GM21515 (cell line): Measurements from ENCODE around the gene KCNMA1.

Experiments used
- ATAC-seq: cut with Tn5 transposase; IDR thresholded peaks from one replicate; pipeline ENCODE4 v1.9.1; 2021; ENCODE audit not compliant: unreplicated experiment

The KCNMA1 gene

DNA sequence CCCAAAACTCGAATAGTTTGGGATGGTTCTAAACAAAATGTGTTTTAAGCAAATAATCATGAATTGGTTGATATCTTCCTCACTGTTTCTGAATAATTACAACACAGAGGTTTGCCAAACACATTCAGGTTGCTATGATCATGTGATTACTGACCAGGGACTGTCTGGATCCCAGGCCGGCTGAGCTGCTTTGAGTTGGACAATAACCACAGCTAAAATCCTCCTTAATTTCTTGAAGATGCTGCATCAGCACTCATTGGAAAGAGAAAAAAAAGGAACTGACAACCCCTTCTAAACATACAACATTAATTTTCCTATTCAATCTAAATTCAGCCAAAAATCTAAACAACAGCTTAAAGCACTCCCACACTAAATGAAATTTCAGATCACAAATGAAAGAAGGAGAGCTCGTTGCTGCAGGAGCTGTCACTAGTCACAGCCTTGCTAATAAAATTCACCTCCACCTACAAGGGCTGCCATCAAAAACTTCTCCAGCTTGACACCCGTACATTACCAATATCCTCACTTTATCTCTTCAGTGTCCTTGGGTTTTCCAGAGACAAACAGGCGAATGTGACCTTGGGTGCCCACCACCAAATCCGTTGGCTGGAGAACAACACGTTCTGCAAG is 560.2 kb downstream of the KCNMA1 start:
- ATAC-seq: no peak

DNA sequence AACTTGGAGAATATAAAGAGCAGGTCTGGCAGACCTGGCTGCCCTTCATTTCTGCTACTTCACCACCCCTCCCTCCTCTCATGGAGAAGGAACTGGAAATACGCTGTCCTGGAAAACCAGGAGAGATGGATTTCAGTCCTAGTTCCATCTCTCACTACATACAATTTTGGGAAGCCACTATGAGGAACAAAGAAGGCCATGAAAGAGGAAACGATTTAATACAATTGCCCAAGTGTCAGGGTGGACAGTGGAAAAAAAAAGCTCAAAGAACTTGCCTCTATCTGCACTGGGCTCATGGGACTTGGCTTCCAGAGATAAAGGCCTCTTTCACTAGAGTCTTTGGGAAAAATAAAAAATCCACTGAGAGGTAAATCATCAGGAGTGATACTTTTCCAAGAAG is 561.7 kb downstream of the KCNMA1 start:
- no peak for ATAC-seq

DNA sequence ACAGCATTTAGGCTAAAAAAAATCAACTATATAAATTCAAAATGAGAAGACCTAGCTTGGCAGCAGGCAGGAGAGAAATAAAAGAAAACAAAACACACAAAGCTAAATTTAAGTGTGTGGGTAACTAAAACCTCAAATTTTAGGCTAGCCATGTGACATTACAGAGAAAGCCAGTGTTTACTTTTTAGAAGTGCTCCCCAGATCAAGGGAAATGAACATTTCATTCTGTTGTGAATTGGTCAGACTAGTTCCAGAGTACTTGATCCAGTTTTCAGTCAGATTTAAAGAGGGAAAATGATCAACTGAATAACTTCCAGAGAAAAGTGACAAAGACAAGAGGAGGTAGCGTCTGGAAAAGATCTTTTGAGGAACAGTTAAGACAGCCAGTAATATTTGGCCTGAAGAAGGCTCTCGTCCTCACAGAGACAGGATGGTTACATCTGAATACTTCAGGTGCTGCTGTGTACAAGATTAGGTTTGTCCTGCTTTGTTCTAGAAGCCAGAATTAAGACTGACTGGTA is 563.4 kb downstream of the KCNMA1 start:
- ATAC-seq: no peak

DNA sequence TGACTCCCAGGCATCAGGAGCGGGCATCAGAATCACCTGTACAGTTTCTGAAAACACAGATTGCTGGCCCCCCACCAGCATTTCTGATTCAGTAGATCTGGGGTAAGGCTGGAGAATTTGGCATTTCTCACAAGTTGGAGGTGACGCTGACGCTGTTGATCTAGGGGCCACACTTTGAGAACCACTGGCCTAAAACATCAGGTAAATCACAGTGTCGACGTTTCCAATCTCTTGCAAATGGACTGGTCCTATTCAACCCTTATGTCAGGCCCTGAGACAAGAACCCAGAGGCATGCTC is 564.0 kb downstream of the KCNMA1 start:
- ATAC-seq: no peak

DNA sequence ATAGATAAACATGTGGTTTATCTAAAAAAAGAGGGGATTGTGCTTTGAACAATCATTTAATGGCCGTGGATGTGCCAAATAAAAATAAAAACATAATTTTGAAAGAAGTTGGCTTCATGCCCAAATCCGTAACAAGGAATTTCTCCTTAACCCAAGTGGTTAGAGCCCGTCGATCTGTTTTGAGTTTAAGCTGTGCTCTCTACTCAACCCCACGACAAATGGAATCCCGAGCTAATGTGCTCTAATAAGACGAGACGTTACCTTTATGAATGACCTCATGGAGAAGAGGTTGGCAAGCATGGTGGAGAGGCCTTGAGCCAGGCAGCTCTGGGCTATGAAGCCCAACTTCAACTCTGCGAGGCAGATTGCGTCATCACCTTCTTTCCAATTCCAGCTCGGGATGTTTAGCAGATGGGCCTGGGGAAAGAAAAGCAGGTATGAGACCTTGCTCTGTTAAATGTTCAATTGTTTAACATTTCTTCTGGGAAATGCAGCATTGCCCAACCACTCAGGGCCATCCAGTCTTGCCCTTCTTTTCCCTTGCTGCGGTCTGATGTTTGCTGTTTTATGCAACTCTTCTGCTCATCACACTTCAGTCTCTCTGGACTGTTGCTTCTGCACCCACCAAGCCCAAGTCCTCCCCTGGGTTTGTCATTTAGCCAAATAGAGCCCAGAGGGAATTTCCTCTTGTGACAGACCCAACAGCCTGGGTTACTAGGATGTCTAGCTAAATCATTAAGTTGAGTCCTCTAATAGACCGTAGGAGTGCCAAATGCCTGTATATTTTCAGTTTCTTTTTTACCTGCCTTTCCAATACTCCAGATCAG is 564.6 kb downstream of the KCNMA1 start:
- ATAC-seq: no peak

DNA sequence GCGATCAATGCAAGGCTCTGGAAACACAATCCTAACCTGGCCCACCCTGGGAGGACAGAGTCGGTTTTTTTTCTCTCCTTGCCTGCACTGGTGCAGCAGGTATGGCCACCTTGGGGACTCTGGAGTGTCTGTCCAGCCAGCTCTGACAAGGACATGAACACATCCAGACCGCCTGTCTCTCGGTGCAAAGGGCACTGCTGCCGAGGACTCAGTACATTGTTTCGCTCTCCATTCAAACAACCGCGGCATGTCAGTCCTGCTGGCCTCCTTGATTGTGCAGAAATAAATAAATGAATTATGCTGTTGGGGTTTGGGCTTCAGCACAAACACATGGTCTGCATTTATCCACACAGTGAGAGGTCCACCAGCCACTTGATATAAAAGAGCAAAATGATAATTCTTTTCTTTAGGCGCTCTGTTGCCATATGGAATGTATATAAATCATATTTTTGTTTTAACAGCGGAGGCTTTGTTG is 565.2 kb downstream of the KCNMA1 start:
- no peak for ATAC-seq

DNA sequence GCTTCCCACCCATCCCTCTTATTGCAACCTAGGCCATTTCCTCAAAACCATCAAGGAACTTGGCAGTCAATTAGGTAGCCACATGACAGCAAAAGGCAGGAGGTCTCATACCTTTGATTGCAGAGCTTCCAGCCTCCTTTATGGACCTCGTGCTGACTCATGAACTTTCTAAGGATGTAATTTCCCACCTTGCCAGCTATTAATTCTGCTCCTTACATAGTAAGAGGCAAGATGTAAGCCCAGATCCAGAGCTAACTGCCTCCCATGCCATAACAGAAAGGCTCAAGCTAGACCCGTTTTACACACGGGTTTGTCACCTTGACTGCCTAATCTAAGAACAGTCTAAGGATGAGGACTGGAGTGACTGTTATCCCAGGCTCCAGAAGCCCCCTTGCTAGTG is 565.7 kb downstream of the KCNMA1 start:
- ATAC-seq: no peak

DNA sequence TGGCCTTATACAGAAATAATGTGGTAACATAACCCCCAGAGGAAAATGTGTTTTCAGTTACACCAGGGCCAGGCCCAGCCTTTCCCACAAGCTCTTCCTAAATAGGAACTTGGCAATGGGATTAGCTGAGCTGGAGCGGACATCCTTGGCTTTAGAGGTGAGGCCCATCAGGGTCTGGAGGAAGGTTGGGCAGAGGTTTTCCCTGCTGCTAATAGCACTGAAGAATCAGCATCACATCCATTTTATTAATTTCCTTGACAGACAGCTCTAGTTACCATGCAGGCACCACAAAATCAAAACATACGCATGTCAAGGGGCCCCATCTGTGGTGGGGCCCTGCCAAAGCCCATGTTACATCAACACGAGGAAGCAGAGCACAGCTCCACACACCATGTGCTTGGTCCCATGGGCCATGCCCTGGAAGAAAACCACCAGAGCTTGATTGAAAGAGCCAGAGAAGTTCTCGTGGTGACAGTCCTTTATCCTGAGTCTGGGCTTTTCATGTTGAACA is 566.6 kb downstream of the KCNMA1 start:
- ATAC-seq: no peak

DNA sequence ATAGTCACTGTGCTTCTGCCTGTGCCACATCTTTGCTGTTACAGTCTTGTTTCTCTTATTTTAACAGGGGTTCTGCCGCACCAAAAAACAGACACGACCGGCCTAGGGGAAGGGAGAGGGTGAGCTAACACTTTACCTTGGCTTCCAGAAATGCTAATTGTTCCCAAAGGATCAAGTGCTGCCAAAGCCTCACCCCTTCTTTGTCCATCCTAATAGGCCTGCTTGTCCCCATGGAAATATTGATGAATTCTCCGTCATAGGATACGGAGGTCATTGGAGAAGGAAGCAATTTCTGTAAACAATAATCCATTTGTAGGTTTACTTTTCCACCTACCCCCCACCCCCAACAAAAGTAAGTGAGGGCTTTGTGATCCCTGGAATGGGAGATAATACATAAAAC is 567.3 kb downstream of the KCNMA1 start:
- no peak for ATAC-seq

DNA sequence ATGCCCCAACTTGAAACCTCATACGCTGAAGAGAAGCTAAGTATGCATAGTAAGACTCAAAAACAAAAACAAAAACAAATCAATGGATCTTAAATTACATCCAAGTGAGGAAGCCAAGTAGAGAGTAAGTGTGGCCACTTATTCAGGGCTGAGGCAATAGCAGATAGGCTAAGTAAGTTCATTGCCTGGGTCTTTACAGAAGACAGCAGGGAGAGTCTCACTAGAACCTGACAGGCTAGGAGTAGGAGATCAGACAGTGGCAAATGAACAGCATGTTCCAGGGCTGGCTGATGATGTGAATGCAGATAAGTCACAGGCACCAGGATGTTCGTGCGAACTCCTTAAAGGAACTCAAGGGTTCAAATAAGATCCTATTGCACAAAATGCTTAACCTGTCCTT is 568.6 kb downstream of the KCNMA1 start:
- no peak for ATAC-seq

DNA sequence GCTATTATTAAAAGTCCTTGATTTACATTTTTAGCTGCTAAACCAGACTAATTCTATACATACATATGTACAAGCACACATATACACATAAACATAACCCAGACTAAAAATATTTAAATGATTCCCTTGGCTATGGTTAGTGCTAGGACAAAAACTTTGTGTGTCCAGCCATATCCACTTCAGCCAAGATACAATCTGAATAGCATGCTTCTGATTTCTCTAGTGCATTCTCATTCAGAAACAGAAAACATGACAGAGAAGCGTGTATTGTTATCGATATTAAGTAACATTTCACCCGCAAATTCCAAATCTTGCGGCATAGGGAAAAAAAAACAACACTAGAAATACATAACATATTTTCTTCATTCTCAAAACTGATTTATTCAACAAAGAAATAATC is 569.3 kb downstream of the KCNMA1 start:
- ATAC-seq: no peak

DNA sequence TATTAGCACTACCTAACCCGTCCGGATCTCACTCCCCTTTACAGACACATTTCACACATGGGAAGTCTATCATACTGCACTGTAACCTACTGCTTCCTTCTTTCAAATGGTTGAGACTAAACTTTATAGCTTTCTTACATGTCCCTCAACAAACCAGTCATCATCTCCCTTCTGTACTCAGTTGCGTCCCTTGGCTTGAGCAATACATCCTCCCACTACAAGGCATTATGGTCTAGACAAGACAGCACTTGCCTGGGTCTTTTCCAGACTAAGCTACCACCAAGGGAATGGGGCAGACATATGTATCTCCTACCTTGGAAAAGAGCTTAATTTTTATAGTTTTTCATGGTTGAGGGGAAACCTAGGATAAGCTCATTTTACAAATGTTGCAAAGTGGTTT is 575.2 kb downstream of the KCNMA1 start:
- ATAC-seq: no peak

DNA sequence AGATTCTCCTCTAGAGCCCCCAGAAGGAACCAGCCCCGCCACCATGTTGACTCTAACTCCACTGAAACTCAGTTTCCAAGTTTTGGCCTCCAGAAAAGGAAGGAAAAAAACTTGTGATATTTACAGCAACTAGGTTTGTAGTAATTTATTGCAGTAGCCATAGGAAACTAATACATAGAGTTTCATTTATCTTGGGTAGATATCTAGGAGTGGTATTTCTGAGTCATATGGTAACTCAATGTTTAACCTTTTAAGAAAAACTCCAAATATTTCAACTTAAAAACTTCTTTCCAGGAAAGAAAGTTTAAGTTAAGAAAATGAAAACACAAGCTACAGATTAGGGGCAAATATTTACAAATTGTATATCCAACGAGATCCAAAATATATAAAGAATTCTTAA is 576.7 kb downstream of the KCNMA1 start:
- no peak for ATAC-seq

DNA sequence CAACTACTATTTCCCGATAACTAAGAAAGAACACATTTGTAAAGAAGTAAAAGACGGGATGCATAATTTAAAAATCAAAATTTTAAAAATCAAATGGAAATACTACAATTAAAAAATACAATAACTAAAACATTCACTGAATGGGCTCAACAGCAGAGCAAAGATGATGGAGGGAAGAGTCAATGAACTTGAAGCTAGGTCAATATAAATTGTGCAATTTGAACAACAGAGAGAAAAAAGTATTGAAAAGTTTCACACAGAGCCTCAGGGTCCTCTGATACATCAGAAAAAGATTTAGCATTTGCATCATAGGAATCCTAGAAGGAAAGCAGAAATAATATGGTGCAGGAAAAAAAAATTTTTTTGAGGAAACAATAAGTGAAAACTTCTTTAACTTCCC is 581.0 kb downstream of the KCNMA1 start:
- ATAC-seq: no peak

DNA sequence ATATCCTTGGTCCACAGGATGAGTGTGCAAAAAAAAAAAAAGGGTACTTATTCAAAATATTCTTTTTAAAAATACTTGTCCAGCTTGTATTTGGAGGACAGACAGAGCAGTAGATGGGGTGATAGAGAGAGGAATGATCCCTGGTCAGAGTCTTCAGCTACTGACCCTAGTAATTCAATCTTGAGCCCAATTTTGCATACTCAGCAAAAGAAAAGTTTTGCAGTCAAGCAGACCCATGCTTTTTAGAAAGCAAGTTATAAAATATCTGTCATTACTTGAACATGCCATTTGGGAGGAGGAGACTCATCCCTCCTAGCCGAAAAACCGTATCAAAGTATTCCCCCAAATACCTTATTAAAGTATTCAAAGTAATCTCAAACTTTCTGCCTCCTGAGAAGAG is 585.0 kb downstream of the KCNMA1 start:
- ATAC-seq: no peak

DNA sequence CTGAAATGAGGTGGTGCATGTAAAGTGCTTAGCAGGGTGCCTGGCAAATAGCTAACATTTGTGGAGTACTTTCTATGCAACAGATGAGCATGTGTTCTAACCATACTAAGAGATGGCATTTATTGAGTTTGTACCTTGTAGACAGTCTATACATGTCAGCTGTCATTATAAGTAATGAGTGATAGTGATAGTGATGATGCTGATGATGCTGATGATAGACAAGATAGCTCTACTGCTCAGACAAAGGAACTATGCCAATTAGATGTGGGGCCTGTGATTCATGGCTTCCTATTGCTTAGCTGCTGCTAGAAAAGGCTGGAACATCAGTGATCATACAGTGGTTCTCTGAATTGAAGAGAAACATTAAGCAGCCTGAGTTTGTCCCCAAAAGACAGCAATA is 585.8 kb downstream of the KCNMA1 start:
- ATAC-seq: no peak

DNA sequence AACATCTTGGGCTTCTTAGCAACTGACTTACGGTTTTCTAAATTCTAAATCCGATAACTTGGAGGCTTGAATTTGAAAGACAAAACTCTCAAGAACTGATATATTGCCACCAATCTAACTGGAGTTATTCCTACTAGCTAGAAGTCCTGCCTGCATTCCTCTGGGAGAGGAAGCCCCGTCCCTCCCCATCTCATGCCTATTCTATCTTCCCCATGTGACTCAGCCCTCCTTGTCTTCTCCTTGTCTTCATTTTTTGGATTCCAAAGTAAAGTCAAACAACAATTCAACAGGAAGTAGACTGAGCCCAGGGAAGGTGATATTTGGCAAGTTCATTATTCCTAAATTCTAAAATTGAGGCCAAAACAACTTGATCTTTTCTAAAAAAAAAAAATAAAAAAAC is 587.7 kb downstream of the KCNMA1 start:
- no peak for ATAC-seq

DNA sequence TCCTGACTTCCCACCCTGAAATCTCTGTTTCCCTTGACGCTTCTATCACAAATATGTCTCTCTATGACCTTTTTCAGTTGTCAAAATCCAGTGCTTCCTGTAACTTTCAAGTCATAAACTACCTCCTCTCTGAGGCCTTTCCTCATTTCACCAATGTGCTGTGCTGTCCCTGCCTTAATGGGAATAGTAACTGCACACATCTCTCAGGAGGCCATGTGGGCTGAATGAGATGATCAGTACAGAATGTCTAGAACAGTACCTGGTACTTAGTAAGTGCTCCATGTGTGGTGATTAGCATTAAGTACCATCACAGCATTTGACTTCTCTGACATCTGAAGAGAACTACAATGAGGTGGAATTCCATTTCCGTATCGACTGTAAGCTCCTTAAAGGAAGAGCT is 588.5 kb downstream of the KCNMA1 start:
- ATAC-seq: no peak

DNA sequence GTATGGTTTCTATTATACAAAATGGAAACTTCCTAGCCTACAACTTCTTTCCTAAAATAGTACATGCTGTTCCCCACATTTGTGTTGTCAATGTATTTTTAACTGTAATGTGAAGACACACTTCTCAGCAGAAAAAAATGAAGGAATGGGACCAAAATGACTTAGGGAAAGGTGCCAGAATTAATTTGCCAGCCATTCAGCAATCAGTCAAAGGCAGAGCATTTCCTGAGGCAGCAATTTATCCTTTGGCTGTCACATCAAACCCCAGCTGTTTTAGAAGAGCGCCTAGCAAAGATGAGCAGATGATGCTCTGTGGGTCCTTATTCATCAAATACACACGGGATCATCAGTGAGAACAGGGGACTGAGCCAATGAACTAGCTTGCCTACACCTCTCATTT is 592.5 kb downstream of the KCNMA1 start:
- no peak for ATAC-seq

DNA sequence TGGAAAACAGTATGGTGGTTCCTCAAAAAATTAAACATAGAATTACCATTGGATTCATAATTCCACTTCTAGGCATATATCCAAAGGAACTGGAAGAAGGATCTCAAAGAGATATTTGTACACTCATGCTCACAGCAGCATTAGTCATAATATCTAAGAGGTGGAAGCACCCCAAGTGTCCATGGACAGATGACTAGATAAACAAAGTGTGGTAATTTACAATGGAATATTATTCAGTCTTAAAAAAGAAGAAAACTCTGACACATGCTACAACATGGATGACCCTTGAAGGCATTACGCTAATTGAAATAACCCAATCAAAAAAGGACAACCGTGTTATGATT is 594.2 kb downstream of the KCNMA1 start:
- no peak for ATAC-seq

DNA sequence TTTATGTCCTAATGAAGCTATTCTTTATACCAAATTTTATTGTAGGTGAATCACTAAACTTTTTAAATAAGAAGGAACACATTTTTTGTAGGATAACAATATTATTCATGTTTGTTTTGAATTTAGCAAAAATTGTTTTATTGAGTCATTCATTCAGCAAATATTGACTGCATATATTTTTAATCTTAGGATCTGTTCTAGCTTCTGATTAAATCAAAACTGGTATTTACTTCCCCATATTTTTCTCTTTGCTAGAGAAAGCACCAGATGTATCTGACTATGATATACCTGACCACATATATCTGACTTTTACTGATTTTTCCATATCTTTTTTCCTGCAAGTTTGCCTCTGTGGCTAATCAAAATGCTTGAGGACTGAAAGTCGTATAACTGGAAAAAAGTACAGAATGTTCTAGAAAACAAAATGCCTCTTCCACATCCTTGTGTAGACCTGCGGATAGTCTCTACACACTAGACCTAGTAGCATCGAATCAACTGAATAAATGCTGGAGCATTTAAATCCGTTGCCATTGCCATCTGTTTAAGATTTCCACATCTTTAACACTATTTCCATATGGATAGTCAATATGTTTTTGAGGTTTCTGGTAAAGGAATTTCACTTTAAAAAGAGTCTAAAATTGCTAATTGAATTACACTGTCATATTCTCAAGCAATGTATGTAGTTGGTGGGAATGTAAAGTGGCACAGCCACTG is 594.7 kb downstream of the KCNMA1 start:
- no peak for ATAC-seq
